Midbrain (tissue), 1 donor: Measurements from ENCODE around the gene SPINK2.

Source experiments
- DNase-seq: peaks from one replicate; lab custom pipeline; 2025; lab: John Stamatoyannopoulos, UW

Gene SPINK2, protein sequence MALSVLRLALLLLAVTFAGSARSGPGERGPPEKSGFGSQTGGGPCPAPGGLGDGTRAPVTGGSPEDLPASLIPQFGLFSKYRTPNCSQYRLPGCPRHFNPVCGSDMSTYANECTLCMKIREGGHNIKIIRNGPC

DNA sequence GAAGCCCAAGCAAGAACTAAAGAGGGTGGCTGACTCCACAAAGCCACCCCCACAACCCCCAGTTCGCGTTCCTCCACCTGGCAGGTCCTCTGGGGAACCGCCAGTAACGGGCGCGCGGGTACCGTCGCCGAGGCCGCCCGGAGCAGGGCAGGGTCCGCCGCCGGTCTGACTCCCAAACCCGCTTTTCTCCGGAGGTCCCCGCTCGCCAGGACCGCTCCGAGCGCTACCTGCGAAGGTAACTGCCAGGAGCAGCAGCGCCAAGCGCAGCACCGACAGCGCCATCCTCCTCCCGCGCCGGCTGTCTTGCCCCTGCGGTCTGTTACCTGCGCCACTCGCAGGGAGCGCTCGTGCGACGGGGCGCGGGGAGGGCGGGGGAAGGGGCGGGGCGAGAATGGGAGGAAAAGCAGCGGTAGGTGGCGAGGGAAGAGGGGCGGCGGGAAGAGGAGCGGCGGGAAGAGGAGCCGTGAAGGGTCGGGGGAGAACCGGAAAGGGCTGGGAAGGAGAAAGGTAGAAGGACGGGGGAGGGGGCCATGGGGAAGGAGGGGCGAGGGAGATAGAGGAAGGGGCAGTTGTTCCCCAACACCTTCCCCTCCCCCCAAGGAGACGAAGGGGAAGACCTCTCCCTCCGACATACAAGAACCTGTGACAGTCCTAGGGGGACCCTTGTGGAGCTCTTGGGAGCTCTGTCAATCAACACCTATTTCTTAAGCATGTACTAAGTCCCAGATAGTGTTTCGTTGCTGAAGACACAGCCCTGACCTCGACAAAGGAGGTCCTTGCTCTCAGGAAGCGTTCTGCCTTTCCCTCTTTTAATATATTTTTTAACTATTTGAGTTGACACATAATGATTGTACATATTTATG lies at the start of gene SPINK2:
TSS of gene SPINK2 (minus strand) at position 321 of the 863 bp plus-strand sequence. CDS start at position 282, 39 bp downstream.
- no peak for DNase-seq

DNA sequence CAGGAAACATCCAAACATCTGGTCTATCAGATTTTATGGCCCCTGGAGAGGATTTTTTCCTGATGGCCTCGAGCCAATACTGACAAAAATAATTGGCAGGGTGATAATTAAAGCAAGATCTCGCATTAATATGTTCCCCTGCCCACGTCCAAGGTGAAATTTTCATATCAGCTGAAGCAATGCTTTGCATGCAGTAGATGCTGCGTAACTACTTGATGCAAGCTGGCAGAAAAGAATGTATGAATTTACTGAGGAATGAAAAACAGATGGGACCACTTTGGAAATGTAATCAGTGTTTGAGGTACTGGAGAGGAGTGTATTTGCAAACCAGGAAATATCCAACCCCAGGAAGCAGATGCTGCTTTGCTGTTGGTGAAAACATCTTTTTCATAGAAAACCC lies 49.4 kb upstream of the SPINK2 start:
- DNase-seq: no peak

DNA sequence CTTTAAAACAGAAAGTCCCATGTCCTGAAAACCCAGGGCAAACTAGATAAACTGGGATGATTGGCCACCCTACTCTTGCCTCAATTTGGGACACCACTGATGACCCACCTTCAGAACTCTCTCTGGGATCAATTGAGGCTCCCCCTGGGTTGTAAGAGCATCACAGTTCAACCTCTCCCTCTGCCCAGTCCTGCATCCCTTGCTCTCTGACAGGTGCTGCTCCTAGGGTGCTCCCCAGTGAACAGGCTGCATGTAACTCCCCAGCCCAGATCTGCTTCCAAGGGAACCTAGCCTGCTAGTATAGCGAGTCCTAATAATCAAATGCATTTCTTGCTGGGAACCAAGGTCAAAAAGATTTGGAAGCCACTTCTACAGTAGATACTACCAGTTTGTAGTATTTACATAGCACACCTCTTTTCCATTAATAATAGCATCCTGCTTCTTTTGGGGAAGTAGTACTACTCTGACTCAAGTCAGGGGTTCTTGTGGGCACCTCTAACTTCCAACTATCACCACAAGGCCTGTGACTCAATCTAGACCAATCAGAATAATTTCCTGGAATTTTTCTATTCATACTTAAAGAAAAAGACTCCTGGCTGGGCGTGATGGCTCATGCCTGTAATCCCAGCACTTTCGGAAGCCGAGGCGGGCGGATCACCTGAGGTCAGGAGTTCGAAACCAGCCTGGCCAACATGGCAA lies 42.1 kb upstream of the SPINK2 start:
- no peak for DNase-seq

DNA sequence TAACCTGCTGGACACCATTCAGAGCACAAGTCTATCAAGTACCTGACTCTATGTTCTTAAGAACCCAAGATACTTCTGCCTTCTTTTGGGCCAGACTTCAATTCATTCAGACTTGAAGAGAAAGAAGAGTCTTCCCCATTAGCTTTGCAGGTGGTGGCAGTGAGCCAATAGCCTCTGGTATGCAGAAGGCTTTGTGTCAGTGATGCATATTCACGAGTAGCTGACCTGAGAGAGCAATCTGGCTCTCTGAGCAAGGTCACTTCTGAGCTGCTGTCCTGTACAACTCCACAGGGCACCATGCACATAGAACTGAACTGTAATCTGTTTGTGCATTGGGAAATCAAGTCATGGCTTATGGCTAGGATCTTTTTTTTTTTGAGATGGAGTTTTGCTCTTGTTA lies 39.9 kb upstream of the SPINK2 start:
- DNase-seq: no peak

DNA sequence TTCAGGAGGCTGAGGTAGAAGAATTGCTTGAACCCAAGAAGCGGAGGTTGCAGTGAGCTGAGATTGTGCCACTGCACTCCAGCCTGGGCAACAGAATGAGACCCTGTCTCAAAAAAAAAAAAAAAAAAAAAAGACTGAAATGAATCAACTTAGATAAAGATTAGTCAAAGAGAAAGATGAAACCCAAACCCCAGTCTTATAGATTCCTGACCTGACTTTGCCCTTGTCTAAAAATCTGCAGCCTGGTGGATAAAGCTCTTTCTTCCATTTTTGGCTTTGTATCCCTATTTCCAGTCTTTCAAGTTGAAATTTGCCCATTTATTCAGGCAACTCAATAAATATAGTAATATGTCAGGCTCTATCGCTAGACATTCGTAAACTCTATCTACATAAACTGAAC lies 39.3 kb upstream of the SPINK2 start:
- no peak for DNase-seq

DNA sequence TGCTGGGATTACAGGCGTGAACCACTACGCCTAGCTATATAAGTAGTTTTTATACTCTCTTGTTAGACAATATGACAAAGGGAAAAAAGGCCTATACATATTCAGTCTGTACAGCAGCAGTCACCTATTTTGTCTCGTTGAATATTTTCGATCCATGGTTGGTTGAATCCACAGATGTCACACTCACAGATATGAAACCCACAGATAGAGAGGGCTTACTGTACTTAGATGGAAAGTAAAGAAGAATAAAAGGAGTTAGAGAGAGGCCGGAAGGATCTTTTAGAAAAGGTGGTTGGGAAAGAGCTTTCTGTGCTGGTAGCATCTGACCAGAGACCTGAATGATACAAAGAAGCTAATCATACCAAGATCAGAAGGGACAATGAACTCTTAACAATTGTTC lies 38.3 kb upstream of the SPINK2 start:
- no peak for DNase-seq

DNA sequence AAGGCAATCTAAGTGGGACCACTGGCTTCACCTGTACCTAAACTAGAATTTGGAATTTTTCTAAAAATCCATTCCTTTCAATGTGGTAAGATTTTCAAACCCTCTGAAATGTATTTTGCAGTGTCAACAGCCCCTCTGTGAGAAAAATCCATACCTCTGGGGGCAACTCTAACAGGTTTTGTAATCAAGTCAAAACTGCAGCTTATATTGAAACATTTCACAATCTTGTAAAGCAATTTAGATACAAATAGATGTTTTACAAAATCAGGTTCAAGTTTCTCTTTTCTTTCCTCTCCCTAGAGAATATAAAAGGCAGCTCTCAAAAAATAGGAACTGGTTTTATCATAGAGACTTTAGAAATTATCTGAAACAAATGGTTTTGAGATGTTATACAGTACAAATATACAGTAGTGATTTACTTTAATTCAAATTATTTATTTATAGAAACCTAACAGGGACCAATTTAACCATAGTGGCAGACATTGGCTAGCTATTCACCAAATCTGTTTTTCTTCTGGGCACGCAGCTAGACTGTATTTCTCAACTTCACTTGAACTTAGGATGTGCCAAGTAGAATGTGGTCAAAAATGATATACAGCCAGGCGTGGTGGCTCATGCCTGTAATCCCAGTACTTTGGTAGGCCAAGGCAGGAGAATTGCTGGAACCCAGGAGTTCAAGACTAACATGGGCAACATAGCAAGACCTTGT lies 36.3 kb upstream of the SPINK2 start:
- DNase-seq: no peak

DNA sequence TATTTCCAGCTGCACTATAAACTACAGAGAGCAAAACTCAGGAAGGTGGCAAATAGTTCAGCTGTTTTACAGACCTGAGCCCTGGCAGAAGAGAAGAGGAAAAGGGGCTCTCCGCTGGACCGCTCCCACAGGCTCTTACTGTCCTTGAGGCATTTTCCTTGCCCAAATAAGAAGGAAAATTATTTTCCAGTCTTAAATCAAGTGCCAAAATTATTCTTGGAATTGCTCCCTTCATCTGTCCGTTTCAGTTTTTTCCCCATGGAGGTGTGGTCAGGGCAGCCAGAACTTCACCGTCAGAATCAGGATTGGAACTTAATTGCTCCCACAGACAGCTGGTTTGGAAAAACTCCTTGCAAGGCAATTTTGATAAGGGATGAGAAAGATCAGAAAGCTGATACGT lies 35.2 kb upstream of the SPINK2 start:
- DNase-seq: no peak

DNA sequence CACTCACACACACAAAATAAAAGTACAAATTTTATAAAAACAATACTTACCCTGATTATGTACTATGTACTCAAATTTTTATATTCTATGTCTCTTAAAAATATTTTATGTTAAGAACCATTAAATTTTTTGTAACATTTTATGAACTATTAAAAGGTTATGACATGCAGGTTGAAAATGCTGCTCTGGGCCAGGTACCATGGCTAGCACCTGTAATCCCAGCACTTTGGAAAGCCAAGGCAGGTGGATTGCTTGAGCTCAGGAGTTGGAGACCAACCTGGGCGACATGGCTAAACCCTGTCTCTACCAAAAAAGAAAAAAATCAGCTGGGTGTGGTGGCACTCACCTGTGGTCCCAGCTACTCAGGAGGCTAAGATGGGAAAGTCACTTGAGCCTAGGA lies 29.4 kb upstream of the SPINK2 start:
- DNase-seq: no peak

DNA sequence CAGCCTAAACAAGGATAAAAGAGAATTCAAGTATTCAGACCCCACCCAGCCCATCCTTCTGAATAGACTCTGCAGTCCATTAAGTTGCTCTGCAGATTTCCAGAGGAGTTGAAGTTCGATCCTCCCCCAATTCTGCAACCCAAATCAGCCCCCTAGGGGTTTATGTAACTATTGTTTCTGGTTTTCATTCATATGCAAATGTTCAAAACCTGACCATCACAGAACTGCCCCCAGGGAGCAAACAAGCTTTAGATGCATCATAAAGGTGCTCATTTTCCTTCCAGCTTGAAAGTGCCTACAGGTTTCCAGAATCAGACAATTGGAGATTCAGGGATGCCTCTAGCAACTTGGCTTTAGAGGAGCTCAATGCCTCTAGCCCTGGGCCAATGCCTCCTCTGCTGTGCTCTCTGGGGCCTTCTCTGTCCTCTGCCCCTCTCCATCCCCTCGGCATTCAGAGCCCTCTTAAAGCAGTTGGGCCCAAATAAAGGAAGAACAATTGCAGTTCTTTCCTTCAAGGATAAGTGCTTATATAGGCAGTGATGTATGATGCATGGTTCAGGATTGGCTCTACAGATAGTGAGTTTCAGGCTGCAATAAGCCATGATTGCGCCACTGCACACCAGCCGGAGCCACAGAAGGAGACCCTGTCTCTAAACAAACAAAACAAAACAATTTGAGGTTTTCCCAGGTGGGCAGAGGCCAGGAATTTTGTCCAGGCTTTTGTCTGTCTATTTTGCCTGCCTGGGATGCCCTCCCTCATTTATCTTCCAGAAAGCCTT lies 23.5 kb upstream of the SPINK2 start:
- DNase-seq: no peak

DNA sequence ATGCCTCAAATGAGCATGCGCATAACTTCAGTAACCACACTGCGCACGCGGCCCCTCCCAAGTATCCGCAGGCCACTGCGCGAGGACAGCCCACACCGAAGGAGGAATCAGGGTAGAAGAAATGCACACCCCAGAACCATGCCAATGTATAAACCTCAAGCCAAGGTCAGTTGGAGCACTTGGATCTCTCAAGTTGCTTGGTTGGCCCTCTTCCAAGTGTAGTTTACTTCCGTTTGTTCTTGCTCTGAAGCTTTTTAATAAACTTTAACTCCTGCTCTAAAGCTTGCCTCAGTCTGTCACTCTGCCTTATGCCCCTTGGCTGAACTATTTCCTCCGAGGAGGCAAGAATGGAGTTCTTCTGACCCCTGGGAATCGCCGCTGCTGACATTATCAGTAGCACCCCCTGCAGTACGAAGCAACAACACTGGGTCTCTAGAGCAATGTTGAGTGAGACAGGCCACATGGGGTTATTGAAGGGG lies 22.0 kb upstream of the SPINK2 start:
- no peak for DNase-seq

DNA sequence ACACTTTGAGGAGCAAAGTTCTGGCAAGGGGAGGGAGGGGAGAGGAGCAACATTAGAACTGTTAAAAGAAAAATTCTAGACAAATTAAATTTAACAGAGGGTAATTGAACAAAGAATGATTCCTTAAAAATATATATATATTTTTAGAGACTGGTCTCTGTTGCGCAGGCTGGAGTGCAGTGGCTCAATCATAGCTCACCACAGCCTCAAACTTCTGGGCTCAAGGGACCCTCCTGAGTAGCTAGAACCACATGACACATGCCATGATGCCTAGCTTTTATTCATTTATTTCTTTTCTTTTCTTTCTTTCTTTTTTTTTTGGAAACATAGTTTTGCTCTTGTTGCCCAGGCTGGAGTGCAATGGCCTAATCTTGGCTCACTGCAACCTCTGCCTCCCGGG lies 19.1 kb upstream of the SPINK2 start:
- no peak for DNase-seq

DNA sequence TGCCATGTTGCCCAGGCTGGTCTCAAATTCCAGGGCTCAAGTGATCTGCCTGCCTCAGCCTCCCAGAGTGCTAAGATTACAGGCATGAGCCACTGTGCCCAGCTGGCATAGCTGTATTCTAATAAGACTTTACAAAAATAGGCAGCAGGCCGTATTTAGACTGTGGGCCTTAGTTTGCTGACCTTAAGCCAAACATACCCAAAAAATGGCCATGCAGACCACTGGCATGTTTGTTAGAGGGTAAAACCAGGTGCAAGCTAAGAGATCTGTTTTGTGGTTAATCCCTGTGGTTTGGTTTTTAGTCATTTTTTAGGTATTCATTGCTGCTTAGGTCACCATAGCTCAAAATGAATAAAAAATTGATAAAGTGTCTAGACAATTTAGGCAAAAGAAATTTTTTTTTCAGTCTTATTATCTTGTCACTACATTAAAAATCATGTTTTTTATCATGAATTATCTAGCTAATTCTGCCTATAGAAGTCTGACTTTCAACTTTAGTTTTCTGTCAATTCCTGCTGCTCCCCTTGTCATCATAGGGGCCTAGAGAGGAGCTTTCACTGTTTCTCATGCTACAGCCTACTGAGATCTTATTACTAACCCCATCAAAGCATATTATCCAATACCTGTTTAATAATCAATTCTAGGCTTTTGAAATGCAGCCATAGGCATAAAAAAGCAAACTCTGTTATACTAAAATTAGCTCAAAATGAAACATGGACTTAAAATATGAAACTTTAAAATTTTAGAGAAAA lies 7.5 kb upstream of the SPINK2 start:
- no peak for DNase-seq

DNA sequence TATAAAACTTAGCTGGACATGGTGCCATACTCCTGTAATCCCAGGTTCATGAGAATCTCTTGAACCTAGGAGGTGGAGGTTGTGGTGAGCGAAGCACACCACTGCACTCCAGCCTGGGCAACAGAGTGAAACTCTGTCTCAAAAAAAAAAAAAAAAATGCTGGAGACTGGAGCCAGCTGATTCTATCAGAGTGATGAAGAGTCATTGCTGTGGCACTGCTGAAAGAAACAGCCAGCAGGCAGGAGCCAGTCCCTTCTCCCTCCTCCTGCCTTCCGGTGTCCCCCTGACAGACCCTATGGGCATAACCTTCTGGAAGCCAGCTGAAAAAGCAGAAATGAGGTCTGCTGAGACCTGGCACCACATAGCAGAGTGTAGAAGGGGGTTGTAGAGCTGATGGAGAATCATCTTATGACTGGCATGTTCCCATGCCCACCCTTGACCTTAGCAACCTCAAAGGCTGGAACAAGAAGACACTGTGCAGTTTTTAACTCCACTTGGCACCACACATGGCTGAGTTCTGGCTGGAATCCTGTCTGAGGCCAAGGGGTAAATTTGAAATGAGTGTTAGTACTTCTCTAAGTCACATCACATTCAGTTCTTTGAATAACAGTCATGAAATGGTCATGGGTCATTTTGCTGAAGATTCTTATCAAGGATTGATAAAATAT lies 2.6 kb upstream of the SPINK2 start:
- no peak for DNase-seq

DNA sequence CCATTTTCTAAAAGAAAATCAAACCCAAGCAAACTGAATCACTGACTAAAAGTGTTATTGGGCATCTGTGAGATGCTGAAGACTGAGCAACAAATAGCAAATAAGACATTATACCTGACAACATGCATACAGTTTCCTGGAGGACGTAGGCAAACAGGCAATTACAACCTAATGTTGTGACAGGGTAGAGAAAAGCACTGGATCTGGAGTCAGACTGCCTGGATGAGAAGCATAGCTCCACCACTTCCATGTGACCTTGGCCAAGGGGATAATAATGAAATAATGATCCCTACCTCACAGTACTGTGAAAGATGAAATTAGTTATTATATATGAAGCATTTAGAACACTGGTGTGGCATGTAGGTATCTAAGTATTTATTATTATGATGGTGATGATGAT lies 2.7 kb downstream of the SPINK2 start:
- DNase-seq: no peak

DNA sequence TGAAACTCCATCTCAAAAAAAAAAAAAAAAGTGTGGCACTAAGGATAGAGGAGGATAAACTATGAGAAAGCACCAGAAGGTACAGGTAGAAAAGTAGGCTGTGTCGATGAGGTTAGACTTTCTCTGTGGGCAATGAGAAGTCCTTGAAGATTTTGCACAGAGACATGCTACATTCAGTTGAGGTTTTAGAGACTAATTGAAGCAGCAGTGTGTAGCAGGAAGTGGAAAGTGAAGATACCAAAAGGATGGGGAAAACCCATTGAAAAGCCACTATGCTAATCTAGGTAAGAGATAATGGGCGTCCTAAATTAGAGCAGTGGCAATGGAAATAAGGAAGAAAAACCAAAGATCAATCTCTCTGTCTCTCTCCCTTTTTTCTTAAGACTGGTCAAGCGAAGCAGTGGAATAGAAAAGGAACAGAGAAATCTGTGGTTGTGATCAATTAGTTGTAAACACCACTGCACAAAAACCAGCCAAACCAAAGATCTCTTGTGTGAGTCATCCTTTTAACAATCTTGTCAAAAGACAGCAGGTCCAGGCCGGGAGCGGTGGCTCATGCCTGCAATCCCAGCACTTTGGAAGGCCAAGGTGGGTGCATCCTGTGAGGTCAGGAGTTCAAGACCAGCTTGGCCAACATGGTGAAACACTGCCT lies 3.5 kb downstream of the SPINK2 start:
- no peak for DNase-seq

DNA sequence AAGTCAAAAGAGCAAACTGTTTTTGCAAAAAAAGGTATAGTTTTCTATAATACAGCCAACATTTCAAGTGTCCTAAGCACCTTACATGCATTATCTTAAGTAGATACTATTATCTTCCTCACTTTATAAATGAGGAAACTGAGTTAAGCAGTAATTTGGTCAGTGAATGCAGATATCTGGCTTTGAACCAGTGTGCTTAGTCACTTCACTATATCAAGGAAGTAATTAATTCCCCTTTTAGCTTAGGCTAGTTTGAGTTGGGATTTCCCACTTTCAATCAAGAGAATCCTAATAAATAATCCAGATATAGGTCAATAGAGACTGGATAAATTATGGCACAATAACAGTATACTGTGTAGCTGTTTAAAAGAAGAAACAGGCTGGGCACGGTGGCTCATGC lies 14.8 kb downstream of the SPINK2 start:
- no peak for DNase-seq

DNA sequence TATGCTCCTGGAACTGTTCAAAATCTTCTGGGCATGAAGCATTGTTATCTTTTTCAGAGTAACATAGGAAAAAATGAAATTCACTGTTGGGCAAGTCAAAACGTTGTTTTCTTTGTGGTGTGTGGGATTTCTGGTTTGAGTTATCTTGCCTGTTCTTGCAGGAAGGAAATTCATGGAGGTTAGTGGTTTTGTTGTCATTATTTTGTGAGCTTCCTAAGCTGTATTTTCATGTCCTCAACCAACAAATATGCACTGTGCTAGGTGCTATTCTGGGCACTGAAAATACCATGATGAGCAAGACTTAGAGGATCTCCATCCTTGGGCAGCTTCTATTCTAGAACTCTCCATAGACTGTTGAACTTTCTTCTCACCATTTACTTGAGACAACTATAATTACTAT lies 16.9 kb downstream of the SPINK2 start:
- DNase-seq: no peak

DNA sequence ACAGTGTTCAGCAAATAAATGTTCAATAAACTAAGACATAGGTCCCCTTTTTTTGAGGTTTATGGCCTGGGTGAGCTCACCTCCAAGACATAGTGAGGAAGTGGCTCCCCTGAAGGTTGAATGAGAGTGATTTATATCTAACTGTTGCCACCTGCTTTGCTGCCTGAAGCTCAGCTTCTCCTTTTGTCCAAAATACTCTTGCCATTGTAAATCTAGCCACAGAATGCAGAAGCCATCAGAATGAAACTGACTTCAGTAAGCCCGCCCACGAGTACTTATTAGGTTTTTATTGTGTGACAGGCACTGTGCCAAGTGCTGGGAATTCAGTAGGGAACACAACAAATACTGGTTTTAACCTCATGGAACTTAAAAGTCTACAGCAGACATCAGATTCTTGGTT lies 18.0 kb downstream of the SPINK2 start:
- DNase-seq: no peak
